Testis (tissue), 5 donors: ENCODE measurements around the gene DLL4. TPM values are rescaled to one million over a fixed set of nuclear protein-coding genes. Genes with fewer than 3 reads are reported as not detected.

Experiments used
- DNase-seq: peaks from one replicate; pipeline ENCODE4 v3.0.0-alpha.2; 2019
- H3K27ac ChIP-seq, 2 donors: fragments of 200-600 bp; sonication (generic); one replicate each; pipeline ENCODE4 v1.5.1; 2019
- H3K27me3 ChIP-seq: fragments of 200-600 bp; sonication (generic); one replicate; pipeline ENCODE4 v1.5.1; 2019
- H3K36me3 ChIP-seq: fragments of 200-600 bp; sonication (generic); one replicate; pipeline ENCODE4 v1.5.1; 2017; ENCODE audit warnings: low read depth; ENCODE audit errors: missing control alignments
- H3K4me1 ChIP-seq: fragments of 200-600 bp; sonication (generic); one replicate; pipeline ENCODE4 v1.5.1; 2019
- H3K4me3 ChIP-seq, 2 donors: fragments of 200-600 bp; sonication (generic); one replicate each; pipeline ENCODE4 v1.5.1; 2017 to 2019
- H3K9me3 ChIP-seq: fragments of 200-600 bp; sonication (generic); one replicate; pipeline ENCODE4 v1.5.1; 2017
- CTCF ChIP-seq, 3 experiments: fragments of 450-650 bp in 2 of 3; fragments of 200-600 bp in 1 of 3; sonication (generic) in 1 of 3; IDR thresholded peaks; one replicate each; pipeline ENCODE4 v1.5.1; 2016 to 2019; ENCODE audit warnings: antibody characterized with exemption in 3 of 3, mild to moderate bottlenecking in 2 of 3, moderate library complexity in 1 of 3
- POLR2A ChIP-seq: fragments of 450-650 bp; IDR thresholded peaks from one replicate; pipeline ENCODE4 v1.6.1; 2017; ENCODE audit warnings: antibody characterized with exemption, mild to moderate bottlenecking, moderate library complexity
- WGBS, 2 donors: methylation state at CpG; one replicate each; pipeline ENCODE4 v1.1.5; 2018; 5-methylcytosine and 5-hydroxymethylcytosine counted together
- intact Hi-C: fragments of 100-400 bp; cut with DNase I; formaldehyde crosslinking; loops from one replicate; pipeline ENCODE4 v1.15.1; 2023; ENCODE audit warnings: low total_unique reads
- long read RNA-seq, 2 donors: transcript quantifications; one replicate each; lab custom pipeline, GENCODE V29; 2026
- polyA plus RNA-seq: library from polyadenylated mRNA; stranded (reverse); fragments of 350-450 nt; fragmentation: Illumina TruSeq; extraction: RNeasy Lipid Tissue Mini Kit (QIAGEN cat#74804); gene quantifications from one replicate; pipeline ENCODE4 v1.2.3, GENCODE V29; 2014; ENCODE audit warnings: low read depth, low replicate concordance; ENCODE audit not compliant: insufficient read depth
- total RNA-seq, 2 donors: library from RNA; depleted of rRNA; stranded (reverse); fragments of >200 nt; gene quantifications; one replicate each; pipeline ENCODE4 v1.2.3, GENCODE V29; 2016

Gene DLL4
- 1 to 10 TPM; 3.5 to 3.9 TPM for total RNA-seq
- polyA plus RNA-seq, result 2.0 TPM
- long read RNA-seq, donor 1, result 0 reads
- long read RNA-seq, donor 2, result 0 reads

- H3K27me3 ChIP-seq, result no peaks in the 10 kb centered on the region
- no peak within 1 kb of the TSS for H3K27ac ChIP-seq
- peaks cover 45% of the 10 kb centered on the region for H3K4me1 ChIP-seq
- no peak for TF ChIP-seq CTCF (IDR thresholded peaks at IDR 0.05)
- no peak for TF ChIP-seq POLR2A
- intact Hi-C loops, result no loop called here
- no peaks in the 10 kb centered on the region for H3K36me3 ChIP-seq
- no peak for DNase-seq
- 1% methylated on average over 44 to 71 of the region's 71 CpGs for WGBS, 2 donors
- peak within 1 kb of the TSS; percentile 2 to 53 for H3K4me3 ChIP-seq
- no peaks in the 10 kb centered on the region for H3K9me3 ChIP-seq
Measured at GRCh38 chr15:40928821-40929659, at the start of gene DLL4. TSS of gene DLL4 (plus strand) at chr15:40929340. CDS start at chr15:40929669, 329 bp downstream.

GRCh38 chr15:40879609-40880008 is 49.5 kb upstream of the DLL4 start:
- no peak overlapping the region for H3K27ac ChIP-seq
- no peaks in the 10 kb centered on the region for H3K4me1 ChIP-seq
- H3K9me3 ChIP-seq, result no peaks in the 10 kb centered on the region
- WGBS, 2 donors, result 84 to 86% methylated on average over 6 of the region's 6 CpGs
- DNase-seq, result no peak
- TF ChIP-seq CTCF (IDR thresholded peaks at IDR 0.05) (no peak), POLR2A (no peak)
- intact Hi-C loops, result no loop called here
- no peaks in the 10 kb centered on the region for H3K27me3 ChIP-seq
- no peak overlapping the region for H3K4me3 ChIP-seq
- H3K36me3 ChIP-seq, result no peaks in the 10 kb centered on the region

GRCh38 chr15:40881351-40881750 is 47.8 kb upstream of the DLL4 start:
- Histone ChIP-seq H3K36me3 (no peaks in the 10 kb centered on the region), H3K27ac (no peak overlapping the region), H3K27me3 (no peaks in the 10 kb centered on the region), H3K9me3 (no peaks in the 10 kb centered on the region), H3K4me1 (no peaks in the 10 kb centered on the region), H3K4me3 (no peak overlapping the region)
- TF ChIP-seq POLR2A, result no peak
- TF ChIP-seq CTCF (IDR thresholded peaks at IDR 0.05), result no peak
- intact Hi-C loops, result no loop called here
- WGBS, 2 donors, result 94% methylated on average over 6 of the region's 6 CpGs
- no peak for DNase-seq

GRCh38 chr15:40886586-40886985 is 42.6 kb upstream of the DLL4 start:
- DNase-seq, result no peak
- Histone ChIP-seq H3K9me3 (no peaks in the 10 kb centered on the region), H3K4me3 (no peak overlapping the region), H3K36me3 (no peaks in the 10 kb centered on the region), H3K27ac (no peak overlapping the region), H3K4me1 (no peaks in the 10 kb centered on the region), H3K27me3 (no peaks in the 10 kb centered on the region)
- intact Hi-C loops, result no loop called here
- TF ChIP-seq CTCF (IDR thresholded peaks at IDR 0.05) (no peak), POLR2A (no peak)
- 82 to 91% methylated on average over 1 of the region's 1 CpG for WGBS, 2 donors

GRCh38 chr15:40889112-40889511 is 40.0 kb upstream of the DLL4 start:
- TF ChIP-seq POLR2A (no peak), CTCF (IDR thresholded peaks at IDR 0.05) (no peak)
- no peaks in the 10 kb centered on the region for H3K36me3 ChIP-seq
- no peak for DNase-seq
- H3K4me3 ChIP-seq, result no peak overlapping the region
- H3K27me3 ChIP-seq, result no peaks in the 10 kb centered on the region
- no peaks in the 10 kb centered on the region for H3K9me3 ChIP-seq
- H3K27ac ChIP-seq, result no peak overlapping the region
- no peaks in the 10 kb centered on the region for H3K4me1 ChIP-seq
- intact Hi-C loops, result no loop called here
